Mesothelial cell of epicardium (in vitro differentiated cells): ENCODE results near the gene ANGEL1. TPM values are rescaled to one million over a fixed set of nuclear protein-coding genes. Genes with fewer than 3 reads are reported as not detected.
A peak's percentile ranks its signal among the peaks of the same experiment; 100 is the strongest.

Experiments used
- DNase-seq, 2 experiments: peaks; one replicate each; pipeline ENCODE4 v3.0.0; 2021; ENCODE audit warnings: low spot score in 2 of 2; ENCODE audit not compliant: unreplicated experiment in 2 of 2
- H3K27ac Mint-ChIP-seq: 2 replicates; pipeline ENCODE4 v1.8.0; 2021; ENCODE audit warnings: mixed read lengths
- H3K27me3 Mint-ChIP-seq: 2 replicates; pipeline ENCODE4 v1.8.0; 2021; ENCODE audit warnings: low read depth, mixed read lengths
- H3K36me3 Mint-ChIP-seq: 2 replicates; pipeline ENCODE4 v1.8.0; 2021; ENCODE audit warnings: mixed read lengths
- H3K4me1 Mint-ChIP-seq: 2 replicates; pipeline ENCODE4 v1.8.0; 2021; ENCODE audit warnings: mixed read lengths
- H3K4me3 Mint-ChIP-seq: 2 replicates; pipeline ENCODE4 v1.8.0; 2021; ENCODE audit warnings: mild to moderate bottlenecking, moderate library complexity, mixed read lengths
- H3K9me3 Mint-ChIP-seq: 2 replicates; pipeline ENCODE4 v1.8.0; 2021; ENCODE audit warnings: mixed read lengths
- total RNA-seq: library from RNA; stranded (reverse); gene quantifications from 3 replicates; pipeline ENCODE4 v1.2.1, GENCODE V29; 2021
- TF ChIP-seq, protein P1 (sequence below): fragments of 200-600 bp; sonication (generic); IDR thresholded peaks from one replicate; pipeline ENCODE4 v1.5.0; 2021; ENCODE audit warnings: antibody characterized with exemption; ENCODE audit not compliant: unreplicated experiment

ANGEL1 gene
- total RNA-seq, 1 donor from 2014 or later, result 39.4 TPM

DNA sequence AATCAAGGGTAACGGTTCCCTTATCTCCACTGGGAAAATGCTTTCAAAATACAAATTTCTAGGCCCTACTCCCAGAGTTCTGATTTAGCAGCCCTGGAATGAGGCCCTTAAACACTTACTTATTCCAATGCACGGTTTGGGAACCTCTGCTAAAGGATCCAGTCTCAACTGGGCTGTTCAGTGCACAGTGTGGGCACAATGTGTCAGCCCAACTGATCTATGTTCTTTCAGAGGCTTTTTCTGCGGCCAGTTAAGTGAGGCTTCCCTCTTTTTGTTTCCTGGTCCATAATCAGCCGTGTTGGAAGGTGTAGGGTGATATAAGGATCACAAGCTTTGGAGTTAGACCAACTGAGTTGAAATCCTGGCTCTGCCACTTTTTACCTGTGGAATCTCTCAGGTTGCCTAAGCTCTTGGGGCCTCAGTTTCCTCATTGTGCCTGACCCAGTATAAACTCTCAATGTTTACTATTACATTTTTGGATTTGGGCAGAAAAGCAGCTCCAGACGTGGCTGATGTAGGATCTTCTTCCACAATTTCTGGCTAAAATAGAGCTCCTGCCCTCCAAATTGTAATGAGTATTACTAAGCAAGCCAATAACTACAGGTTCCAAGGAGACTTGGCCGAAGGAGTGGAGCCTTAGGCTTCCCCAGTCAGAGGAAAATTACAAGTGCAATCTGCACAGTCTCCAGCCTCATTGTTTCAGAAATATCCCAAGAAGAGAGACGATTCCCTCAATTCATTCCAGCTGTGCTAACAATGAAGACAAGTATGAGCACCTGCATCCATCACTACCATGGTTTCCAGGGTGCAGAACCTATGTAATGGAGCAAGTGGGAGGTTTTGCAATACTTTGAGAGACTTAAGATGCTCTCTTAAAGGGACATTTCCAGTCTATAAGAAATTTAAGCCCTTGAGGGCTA, 2.3 kb upstream of the ANGEL1 start:
- no peaks in the 10 kb centered on the region for H3K9me3 Mint-ChIP-seq
- H3K36me3 Mint-ChIP-seq, result no peaks in the 10 kb centered on the region
- TF ChIP-seq, protein P1, sequence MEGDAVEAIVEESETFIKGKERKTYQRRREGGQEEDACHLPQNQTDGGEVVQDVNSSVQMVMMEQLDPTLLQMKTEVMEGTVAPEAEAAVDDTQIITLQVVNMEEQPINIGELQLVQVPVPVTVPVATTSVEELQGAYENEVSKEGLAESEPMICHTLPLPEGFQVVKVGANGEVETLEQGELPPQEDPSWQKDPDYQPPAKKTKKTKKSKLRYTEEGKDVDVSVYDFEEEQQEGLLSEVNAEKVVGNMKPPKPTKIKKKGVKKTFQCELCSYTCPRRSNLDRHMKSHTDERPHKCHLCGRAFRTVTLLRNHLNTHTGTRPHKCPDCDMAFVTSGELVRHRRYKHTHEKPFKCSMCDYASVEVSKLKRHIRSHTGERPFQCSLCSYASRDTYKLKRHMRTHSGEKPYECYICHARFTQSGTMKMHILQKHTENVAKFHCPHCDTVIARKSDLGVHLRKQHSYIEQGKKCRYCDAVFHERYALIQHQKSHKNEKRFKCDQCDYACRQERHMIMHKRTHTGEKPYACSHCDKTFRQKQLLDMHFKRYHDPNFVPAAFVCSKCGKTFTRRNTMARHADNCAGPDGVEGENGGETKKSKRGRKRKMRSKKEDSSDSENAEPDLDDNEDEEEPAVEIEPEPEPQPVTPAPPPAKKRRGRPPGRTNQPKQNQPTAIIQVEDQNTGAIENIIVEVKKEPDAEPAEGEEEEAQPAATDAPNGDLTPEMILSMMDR, result no peak
- DNase-seq, result no peak
- no peak overlapping the region for H3K27ac Mint-ChIP-seq
- peaks cover 4% of the 10 kb centered on the region for H3K27me3 Mint-ChIP-seq
- no peak overlapping the region for H3K4me3 Mint-ChIP-seq
- H3K4me1 Mint-ChIP-seq, result peaks cover 22% of the 10 kb centered on the region

DNA sequence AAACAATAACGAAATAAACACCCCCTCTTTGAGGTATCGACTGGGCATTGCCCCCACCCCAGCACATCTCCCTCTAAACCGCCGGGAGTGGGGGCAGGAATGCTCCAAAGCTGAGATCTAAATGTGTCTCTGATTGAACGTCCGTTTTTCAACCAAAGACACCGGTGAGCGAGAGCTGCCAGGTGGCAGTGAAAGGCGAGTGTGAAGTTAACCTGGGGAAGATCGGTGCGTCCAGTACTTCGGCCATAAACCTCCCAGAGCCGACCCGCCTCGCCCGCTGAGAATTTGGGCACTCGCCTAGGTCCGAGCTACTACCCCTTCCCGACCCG, 625 bp downstream of the ANGEL1 start:
- Mint-ChIP-seq H3K4me3 (peak overlapping the region; percentile 90), H3K36me3 (peaks cover 6% of the 10 kb centered on the region), H3K27me3 (no peaks in the 10 kb centered on the region), H3K4me1 (peaks cover 28% of the 10 kb centered on the region), H3K27ac (peak overlapping the region; percentile 94), H3K9me3 (no peaks in the 10 kb centered on the region)
- no peak for DNase-seq
- TF ChIP-seq, protein P1, result no peak

DNA sequence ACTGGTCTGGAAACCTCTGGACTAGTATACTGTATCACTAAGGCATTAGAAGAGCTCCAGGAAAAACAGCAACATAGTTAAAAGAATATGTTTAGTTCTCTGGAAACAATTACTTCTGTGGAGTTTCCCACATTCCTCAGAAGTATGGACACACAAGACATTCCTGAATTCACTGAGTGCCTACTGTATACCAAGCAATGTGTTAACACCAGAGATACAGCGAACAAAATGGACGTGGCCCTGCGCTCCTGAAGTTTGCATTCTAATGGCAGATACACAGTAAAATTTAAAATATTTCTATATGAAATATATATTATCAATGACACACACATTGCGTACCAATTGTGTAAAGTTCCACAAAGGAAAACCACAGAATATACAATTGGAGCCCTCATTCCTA, 1.1 kb downstream of the ANGEL1 start:
- peaks cover 28% of the 10 kb centered on the region for H3K4me1 Mint-ChIP-seq
- DNase-seq, result no peak
- H3K4me3 Mint-ChIP-seq, result peak overlapping the region; percentile 90
- peak overlapping the region; percentile 94 for H3K27ac Mint-ChIP-seq
- H3K36me3 Mint-ChIP-seq, result peaks cover 9% of the 10 kb centered on the region
- TF ChIP-seq, protein P1, result no peak
- no peaks in the 10 kb centered on the region for H3K27me3 Mint-ChIP-seq
- no peaks in the 10 kb centered on the region for H3K9me3 Mint-ChIP-seq

DNA sequence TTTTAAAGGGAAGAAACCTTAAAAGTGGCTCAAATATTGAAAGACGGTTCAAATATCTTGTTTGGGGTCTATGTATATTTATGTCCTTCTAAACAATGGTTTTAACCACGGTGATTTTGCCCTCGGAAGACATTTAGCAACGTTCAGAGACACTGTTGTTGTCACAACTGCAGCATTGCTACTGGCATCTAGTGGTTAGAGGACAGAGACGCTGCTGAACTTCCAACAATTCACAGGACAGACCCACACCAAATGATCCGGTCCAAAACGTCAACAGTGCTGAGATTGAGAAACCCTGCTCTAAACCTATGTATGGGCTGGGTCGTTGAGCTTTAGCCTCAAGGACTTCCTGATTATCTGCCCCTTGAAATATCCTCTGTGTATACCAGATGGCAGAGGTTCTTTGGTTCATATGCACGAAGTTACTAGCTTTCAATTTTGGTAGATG, 1.7 kb downstream of the ANGEL1 start:
- Mint-ChIP-seq H3K4me1 (peaks cover 28% of the 10 kb centered on the region), H3K27ac (peak overlapping the region; percentile 78), H3K27me3 (no peaks in the 10 kb centered on the region), H3K4me3 (peak overlapping the region; percentile 90), H3K36me3 (peaks cover 9% of the 10 kb centered on the region), H3K9me3 (no peaks in the 10 kb centered on the region)
- no peak for DNase-seq
- TF ChIP-seq, protein P1, result no peak

DNA sequence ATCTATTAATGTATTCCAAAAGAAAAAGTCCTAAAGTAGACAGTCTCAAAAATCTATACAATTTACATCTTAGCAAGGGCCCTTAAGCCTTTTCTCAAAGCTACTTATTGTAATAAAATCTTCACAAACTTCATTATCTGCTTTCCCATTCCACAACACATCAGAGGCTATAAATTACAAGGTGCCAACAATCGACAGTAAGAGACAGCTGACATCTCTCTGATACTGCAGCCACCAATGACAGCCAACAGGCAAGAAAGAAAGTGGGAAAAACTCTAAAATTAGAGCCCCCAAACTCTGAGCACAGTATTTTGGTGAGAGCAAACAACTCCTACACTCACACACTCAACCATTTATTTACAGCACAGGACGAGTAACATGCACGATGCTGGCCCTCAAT, 2.2 kb downstream of the ANGEL1 start:
- Mint-ChIP-seq H3K36me3 (peaks cover 11% of the 10 kb centered on the region), H3K27ac (peak overlapping the region; percentile 78), H3K27me3 (no peaks in the 10 kb centered on the region), H3K4me3 (peak overlapping the region; percentile 90), H3K4me1 (peaks cover 28% of the 10 kb centered on the region), H3K9me3 (no peaks in the 10 kb centered on the region)
- DNase-seq, result no peak
- TF ChIP-seq, protein P1, result no peak
